ENCODE data around the gene EXOSC9. TPM values are rescaled to one million over a fixed set of nuclear protein-coding genes. Genes with fewer than 3 reads are reported as not detected.
A peak's percentile ranks its signal among the peaks of the same experiment; 100 is the strongest.

EXOSC9 gene
- polyA plus RNA-seq, 3 donors, result 13.9 to 21.4 (median 21.3) TPM

DNA sequence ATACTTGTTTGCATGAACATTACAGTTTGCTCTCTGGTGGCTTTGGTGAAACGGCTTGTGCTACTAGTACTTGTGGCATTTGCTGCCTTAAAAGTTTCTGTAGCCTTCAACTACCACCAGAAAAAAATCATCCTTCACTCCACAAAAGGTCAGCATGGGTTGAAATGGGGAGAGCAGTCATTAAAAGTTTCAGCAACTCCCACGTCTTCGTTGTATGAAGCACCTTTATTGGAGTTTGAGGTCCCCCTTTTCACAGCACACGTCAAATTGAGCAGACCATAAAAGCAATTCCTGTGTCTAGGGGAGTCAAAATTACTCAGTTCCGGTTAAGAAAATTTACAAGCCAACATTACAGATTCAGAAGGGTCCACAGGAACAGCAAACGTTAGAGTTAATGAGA, 45.5 kb downstream of the EXOSC9 start:
- Histone ChIP-seq H3K79me2 (ENCODE audit: insufficient read depth, low read length) (no peaks in the 10 kb centered on the region), H4K20me1 (ENCODE audit: insufficient read depth, low read length) (no peaks in the 10 kb centered on the region), H2AFZ (ENCODE audit: insufficient read depth, low read depth, low read length, poor library complexity, severe bottlenecking) (no peak overlapping the region), H3K27me3 (ENCODE audit: control insufficient read depth in 2 of 2, insufficient read depth in 2 of 2, low read length in 2 of 2) (no peaks in the 10 kb centered on the region), H3K36me3 (replicated peaks in 1 of 2; ENCODE audit: control insufficient read depth in 1 of 2, insufficient read depth in 2 of 2, low read length in 2 of 2) (peaks cover 15 to 42% of the 10 kb centered on the region in 2 donors), H3K4me2 (replicated peaks; ENCODE audit: extremely low read depth, low read length, poor library complexity, severe bottlenecking) (no peak overlapping the region), H3K9me3 (replicated peaks in 1 of 2; ENCODE audit: control insufficient read depth in 1 of 2, insufficient read depth in 1 of 2, low read length in 2 of 2) (no peaks in the 10 kb centered on the region), H3K9ac (ENCODE audit: insufficient read depth, low read length, poor library complexity, severe bottlenecking) (no peak overlapping the region), H3K27ac (ENCODE audit: low read depth in 1 of 2, low read length in 2 of 2) (no peak overlapping the region), H3K4me3 (replicated peaks in 1 of 3; ENCODE audit: low read depth in 2 of 3, low read length in 3 of 3) (no peak overlapping the region), H3K4me1 (ENCODE audit: control insufficient read depth in 1 of 2, insufficient read depth in 2 of 2, low read length in 2 of 2) (no peaks in the 10 kb centered on the region)
- intact Hi-C loops (cut with micrococcal nuclease), result no loop called here
- H3K4me1 Mint-ChIP-seq, result no peaks in the 10 kb centered on the region
- H3K4me3 Mint-ChIP-seq, result no peak overlapping the region
- peak overlapping the region in 1 of 7 donors; percentile 13 for H3K27ac Mint-ChIP-seq
- no CpG with 5 or more reads among the region's 6 CpGs for WGBS (ENCODE audit: insufficient coverage)
- H3K9me3 Mint-ChIP-seq, result no peaks in the 10 kb centered on the region
- peaks cover 33 to 40% of the 10 kb centered on the region in 2 donors for H3K36me3 Mint-ChIP-seq
- TF ChIP-seq, protein P1, sequence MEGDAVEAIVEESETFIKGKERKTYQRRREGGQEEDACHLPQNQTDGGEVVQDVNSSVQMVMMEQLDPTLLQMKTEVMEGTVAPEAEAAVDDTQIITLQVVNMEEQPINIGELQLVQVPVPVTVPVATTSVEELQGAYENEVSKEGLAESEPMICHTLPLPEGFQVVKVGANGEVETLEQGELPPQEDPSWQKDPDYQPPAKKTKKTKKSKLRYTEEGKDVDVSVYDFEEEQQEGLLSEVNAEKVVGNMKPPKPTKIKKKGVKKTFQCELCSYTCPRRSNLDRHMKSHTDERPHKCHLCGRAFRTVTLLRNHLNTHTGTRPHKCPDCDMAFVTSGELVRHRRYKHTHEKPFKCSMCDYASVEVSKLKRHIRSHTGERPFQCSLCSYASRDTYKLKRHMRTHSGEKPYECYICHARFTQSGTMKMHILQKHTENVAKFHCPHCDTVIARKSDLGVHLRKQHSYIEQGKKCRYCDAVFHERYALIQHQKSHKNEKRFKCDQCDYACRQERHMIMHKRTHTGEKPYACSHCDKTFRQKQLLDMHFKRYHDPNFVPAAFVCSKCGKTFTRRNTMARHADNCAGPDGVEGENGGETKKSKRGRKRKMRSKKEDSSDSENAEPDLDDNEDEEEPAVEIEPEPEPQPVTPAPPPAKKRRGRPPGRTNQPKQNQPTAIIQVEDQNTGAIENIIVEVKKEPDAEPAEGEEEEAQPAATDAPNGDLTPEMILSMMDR (IDR thresholded peaks at IDR 0.05), result no peak
- DNase-seq, result no peak
- no peaks in the 10 kb centered on the region for H3K27me3 Mint-ChIP-seq (ENCODE audit: low read depth in 3 of 3)

DNA sequence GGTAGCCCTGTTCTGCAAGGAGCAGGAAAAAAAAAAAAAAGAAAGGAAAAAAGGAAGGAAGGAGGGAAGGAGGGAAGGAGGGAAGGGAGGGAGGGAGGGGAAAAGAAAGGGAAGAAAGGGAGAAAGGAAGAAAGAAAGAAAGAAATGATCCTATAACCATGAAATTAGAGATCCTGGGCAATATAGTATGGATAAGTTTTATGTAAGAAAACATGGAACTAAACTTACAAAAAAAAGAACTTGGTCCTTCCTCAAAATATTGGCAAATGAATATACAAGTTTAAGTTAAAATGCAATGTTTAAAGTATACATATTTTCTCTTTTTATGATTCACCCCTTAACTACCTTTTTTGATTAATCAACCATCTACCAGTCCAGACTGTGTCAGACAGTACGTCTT, 50.2 kb downstream of the EXOSC9 start:
- Histone ChIP-seq H3K27me3 (ENCODE audit: control insufficient read depth in 2 of 2, insufficient read depth in 2 of 2, low read length in 2 of 2) (no peaks in the 10 kb centered on the region), H4K20me1 (ENCODE audit: insufficient read depth, low read length) (no peaks in the 10 kb centered on the region), H3K4me2 (replicated peaks; ENCODE audit: extremely low read depth, low read length, poor library complexity, severe bottlenecking) (no peak overlapping the region), H2AFZ (ENCODE audit: insufficient read depth, low read depth, low read length, poor library complexity, severe bottlenecking) (no peak overlapping the region), H3K27ac (ENCODE audit: low read depth in 1 of 2, low read length in 2 of 2) (no peak overlapping the region), H3K79me2 (ENCODE audit: insufficient read depth, low read length) (no peaks in the 10 kb centered on the region), H3K9ac (ENCODE audit: insufficient read depth, low read length, poor library complexity, severe bottlenecking) (no peak overlapping the region), H3K4me1 (ENCODE audit: control insufficient read depth in 1 of 2, insufficient read depth in 2 of 2, low read length in 2 of 2) (no peaks in the 10 kb centered on the region), H3K4me3 (replicated peaks in 1 of 3; ENCODE audit: low read depth in 2 of 3, low read length in 3 of 3) (no peak overlapping the region), H3K36me3 (replicated peaks in 1 of 2; ENCODE audit: control insufficient read depth in 1 of 2, insufficient read depth in 2 of 2, low read length in 2 of 2) (peaks cover 10 to 25% of the 10 kb centered on the region in 2 donors), H3K9me3 (replicated peaks in 1 of 2; ENCODE audit: control insufficient read depth in 1 of 2, insufficient read depth in 1 of 2, low read length in 2 of 2) (no peaks in the 10 kb centered on the region)
- Mint-ChIP-seq H3K36me3 (peaks cover 24 to 34% of the 10 kb centered on the region in 2 donors), H3K4me1 (no peaks in the 10 kb centered on the region), H3K27ac (peak overlapping the region in 1 of 7 donors; percentile 7), H3K4me3 (no peak overlapping the region), H3K27me3 (ENCODE audit: low read depth in 3 of 3) (no peaks in the 10 kb centered on the region), H3K9me3 (no peaks in the 10 kb centered on the region)
- WGBS (ENCODE audit: insufficient coverage), result 100% methylated on average over 1 of the region's 1 CpG
- DNase-seq, result no peak
- TF ChIP-seq, protein P1 (IDR thresholded peaks at IDR 0.05), result no peak
- intact Hi-C loops (cut with micrococcal nuclease), result no loop called here
